Measurements from ENCODE around the gene ALDH2. TPM values are rescaled to one million over a fixed set of nuclear protein-coding genes. Genes with fewer than 3 reads are reported as not detected.

ALDH2 gene
- total and polyA plus RNA-seq, 10 of the 15 experiments (the other 5 are each of a cell fraction or from before 2014, with no cell fraction given), result 1.4 to 16.4 (median 8.7) TPM

DNA sequence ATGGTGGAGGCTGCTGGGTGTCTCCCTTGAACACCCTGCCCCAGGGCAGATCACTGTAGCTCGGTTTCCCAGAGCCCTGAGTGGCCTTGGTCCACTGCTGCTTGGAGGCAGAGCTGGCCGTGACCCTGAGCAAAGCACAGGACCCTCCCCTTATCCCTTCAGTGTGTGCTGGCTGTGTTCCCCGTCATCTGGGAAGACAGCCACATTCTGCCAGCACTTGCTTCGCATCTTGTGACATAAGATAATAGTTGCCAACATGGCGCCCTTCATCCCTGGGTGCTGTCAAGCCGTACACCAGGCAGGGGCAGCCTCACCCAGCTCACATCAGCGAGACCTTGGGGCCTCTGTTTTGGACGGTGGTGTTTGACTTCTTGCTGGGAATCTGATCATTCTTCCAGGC, 12.1 kb upstream of the ALDH2 start:
- WGBS (ENCODE audit: insufficient coverage, insufficient replicate concordance, low lambda C conversion rate, missing lambda C conversion rate), result 81% methylated on average over 8 of the region's 8 CpGs
- no peaks in the 10 kb centered on the region for H4K20me1 ChIP-seq (ENCODE audit: control insufficient read depth, insufficient read depth)
- H3K9me3 ChIP-seq (replicated peaks; ENCODE audit: control insufficient read depth, insufficient read depth, low read length), result no peaks in the 10 kb centered on the region
- CTCF ChIA-PET, result interaction anchor here (0.8 to 7.0 kb wide), 11 partner anchors 9 to 303 kb away, joined by 3 to 170 read pairs (median 5); partner anchors contain the start of gene MAPKAPK5
- H3K27me3 ChIP-seq (replicated peaks in 1 of 2; ENCODE audit: control insufficient read depth in 2 of 2, insufficient read depth in 2 of 2, low read length in 1 of 2), result no peaks in the 10 kb centered on the region
- no peak overlapping the region for H3K4me2 ChIP-seq (ENCODE audit: control insufficient read depth, insufficient read depth)
- H3K4me1 ChIP-seq (ENCODE audit: control insufficient read depth, insufficient read depth, low read length), result peaks cover 16% of the 10 kb centered on the region
- H3K9ac ChIP-seq (ENCODE audit: control insufficient read depth, insufficient read depth, low read length), result no peak overlapping the region
- ATAC-seq (no peak), FAIRE-seq (no peak), DNase-seq (ENCODE audit: low read depth, low spot score) (no peak)
- intact Hi-C loops (cut with micrococcal nuclease; ENCODE audit: unreplicated experiment), result no loop called here
- no peaks in the 10 kb centered on the region; a peak in 1 of 4 replicates for H3K36me3 ChIP-seq (ENCODE audit: control insufficient read depth in 2 of 2, insufficient read depth in 2 of 2, low read length in 1 of 2)
- BruUV-seq (replicated peaks), result no TSS peak
- POLR2A ChIA-PET, result interaction anchor here (1.5 kb wide), 1 partner anchor 61 kb away, joined by 4 read pairs; no protein-coding TSS in a partner anchor
- H3K4me3 ChIP-seq, result no peak overlapping the region
- in situ Hi-C loops (cut with MboI), result loop anchor here (10.0 kb wide), 1 partner anchor 60 kb away; no protein-coding TSS in a partner anchor
- SMC1A ChIA-PET (ENCODE audit: uncharacterized antibody, unreplicated experiment), result interaction anchor here (0.8 to 4.2 kb wide), 9 partner anchors 9 to 65 kb away, joined by 3 to 89 read pairs (median 5); no protein-coding TSS in a partner anchor
- no peak overlapping the region for H2AFZ ChIP-seq (ENCODE audit: control insufficient read depth, low read depth, low read length)
- no peaks in the 10 kb centered on the region for H3K79me2 ChIP-seq (ENCODE audit: control insufficient read depth, insufficient read depth, low read length)
- RAD21 ChIA-PET (ENCODE audit: unreplicated experiment), result interaction anchor here (0.8 to 3.9 kb wide), 10 partner anchors 7 to 61 kb away, joined by 3 to 59 read pairs (median 6); no protein-coding TSS in a partner anchor
- no peak overlapping the region for H3K27ac ChIP-seq (ENCODE audit: control insufficient read depth, insufficient read depth)
- TF ChIP-seq SREBF2 (IDR thresholded peaks at IDR 0.05; ENCODE audit: low read length) (no peak), TARDBP (IDR thresholded peaks at IDR 0.05; ENCODE audit: borderline replicate concordance) (no peak), SKIL (IDR thresholded peaks at IDR 0.05; ENCODE audit: low read depth, poor library complexity, severe bottlenecking) (no peak), FOS (IDR thresholded peaks at IDR 0.05; ENCODE audit: borderline replicate concordance, extremely low read depth, insufficient read length) (no peak), ZNF592 (IDR thresholded peaks at IDR 0.05) (no peak), NFXL1 (IDR thresholded peaks at IDR 0.05; ENCODE audit: borderline replicate concordance) (no peak), EED (IDR thresholded peaks at IDR 0.05; ENCODE audit: low read depth) (no peak), TAF1 (IDR thresholded peaks at IDR 0.05; ENCODE audit: borderline replicate concordance, low read depth, low read length) (no peak), SREBF1 (IDR thresholded peaks at IDR 0.05; ENCODE audit: low read length) (no peak)
- TF ChIP-seq, protein P1, sequence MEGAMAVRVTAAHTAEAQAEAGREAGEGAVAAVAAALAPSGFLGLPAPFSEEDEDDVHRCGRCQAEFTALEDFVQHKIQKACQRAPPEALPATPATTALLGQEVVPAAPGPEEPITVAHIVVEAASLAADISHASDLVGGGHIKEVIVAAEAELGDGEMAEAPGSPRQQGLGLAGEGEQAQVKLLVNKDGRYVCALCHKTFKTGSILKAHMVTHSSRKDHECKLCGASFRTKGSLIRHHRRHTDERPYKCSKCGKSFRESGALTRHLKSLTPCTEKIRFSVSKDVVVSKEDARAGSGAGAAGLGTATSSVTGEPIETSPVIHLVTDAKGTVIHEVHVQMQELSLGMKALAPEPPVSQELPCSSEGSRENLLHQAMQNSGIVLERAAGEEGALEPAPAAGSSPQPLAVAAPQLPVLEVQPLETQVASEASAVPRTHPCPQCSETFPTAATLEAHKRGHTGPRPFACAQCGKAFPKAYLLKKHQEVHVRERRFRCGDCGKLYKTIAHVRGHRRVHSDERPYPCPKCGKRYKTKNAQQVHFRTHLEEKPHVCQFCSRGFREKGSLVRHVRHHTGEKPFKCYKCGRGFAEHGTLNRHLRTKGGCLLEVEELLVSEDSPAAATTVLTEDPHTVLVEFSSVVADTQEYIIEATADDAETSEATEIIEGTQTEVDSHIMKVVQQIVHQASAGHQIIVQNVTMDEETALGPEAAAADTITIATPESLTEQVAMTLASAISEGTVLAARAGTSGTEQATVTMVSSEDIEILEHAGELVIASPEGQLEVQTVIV (IDR thresholded peaks at IDR 0.05; ENCODE audit: borderline replicate concordance, partially characterized antibody), result no peak
- TF ChIP-seq, protein P2, sequence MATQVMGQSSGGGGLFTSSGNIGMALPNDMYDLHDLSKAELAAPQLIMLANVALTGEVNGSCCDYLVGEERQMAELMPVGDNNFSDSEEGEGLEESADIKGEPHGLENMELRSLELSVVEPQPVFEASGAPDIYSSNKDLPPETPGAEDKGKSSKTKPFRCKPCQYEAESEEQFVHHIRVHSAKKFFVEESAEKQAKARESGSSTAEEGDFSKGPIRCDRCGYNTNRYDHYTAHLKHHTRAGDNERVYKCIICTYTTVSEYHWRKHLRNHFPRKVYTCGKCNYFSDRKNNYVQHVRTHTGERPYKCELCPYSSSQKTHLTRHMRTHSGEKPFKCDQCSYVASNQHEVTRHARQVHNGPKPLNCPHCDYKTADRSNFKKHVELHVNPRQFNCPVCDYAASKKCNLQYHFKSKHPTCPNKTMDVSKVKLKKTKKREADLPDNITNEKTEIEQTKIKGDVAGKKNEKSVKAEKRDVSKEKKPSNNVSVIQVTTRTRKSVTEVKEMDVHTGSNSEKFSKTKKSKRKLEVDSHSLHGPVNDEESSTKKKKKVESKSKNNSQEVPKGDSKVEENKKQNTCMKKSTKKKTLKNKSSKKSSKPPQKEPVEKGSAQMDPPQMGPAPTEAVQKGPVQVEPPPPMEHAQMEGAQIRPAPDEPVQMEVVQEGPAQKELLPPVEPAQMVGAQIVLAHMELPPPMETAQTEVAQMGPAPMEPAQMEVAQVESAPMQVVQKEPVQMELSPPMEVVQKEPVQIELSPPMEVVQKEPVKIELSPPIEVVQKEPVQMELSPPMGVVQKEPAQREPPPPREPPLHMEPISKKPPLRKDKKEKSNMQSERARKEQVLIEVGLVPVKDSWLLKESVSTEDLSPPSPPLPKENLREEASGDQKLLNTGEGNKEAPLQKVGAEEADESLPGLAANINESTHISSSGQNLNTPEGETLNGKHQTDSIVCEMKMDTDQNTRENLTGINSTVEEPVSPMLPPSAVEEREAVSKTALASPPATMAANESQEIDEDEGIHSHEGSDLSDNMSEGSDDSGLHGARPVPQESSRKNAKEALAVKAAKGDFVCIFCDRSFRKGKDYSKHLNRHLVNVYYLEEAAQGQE (IDR thresholded peaks at IDR 0.05; ENCODE audit: low read depth, low read length), result no peak

All from GM12878 (cell line).